Transverse colon (tissue), 3 donors: ENCODE results near the gene NDC80.

Source experiments
- POLR2A ChIP-seq: fragments of 450-650 bp; IDR thresholded peaks from one replicate; pipeline ENCODE4 v1.6.1; 2016; ENCODE audit warnings: antibody characterized with exemption, mild to moderate bottlenecking, moderate library complexity
- TF ChIP-seq, protein P1 (sequence below), 5 experiments: fragments of 200-600 bp in 3 of 5; fragments of 450-650 bp in 2 of 5; sonication (generic) in 3 of 5; IDR thresholded peaks; 1 replicate in 2 of 5; 2 replicates in 3 of 5; pipeline ENCODE4 v1.5.1; 2016 to 2017; ENCODE audit warnings: antibody characterized with exemption in 5 of 5, inconsistent platforms in 3 of 5, mild to moderate bottlenecking in 2 of 5, moderate library complexity in 1 of 5

DNA sequence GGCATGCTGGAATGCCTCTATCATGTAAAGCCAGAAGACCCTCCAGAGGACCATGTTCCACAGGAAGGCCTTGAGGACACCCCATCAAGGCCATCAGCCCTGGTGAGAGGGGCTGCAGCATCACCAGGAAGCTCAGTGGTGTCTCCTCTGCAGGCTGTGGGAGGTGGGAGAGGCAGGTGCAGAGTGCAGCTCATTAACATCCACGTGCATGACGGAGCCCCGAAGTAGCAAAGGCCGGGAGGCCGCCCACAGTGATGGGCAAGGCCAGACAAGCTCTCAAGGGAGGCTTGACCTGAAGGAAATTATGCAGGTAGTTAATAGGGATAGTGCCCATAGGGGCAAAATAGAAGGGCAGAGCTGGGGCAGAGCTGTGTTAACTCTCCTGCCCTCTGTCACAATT lies 53.9 kb downstream of the NDC80 start:
- TF ChIP-seq, protein P1, sequence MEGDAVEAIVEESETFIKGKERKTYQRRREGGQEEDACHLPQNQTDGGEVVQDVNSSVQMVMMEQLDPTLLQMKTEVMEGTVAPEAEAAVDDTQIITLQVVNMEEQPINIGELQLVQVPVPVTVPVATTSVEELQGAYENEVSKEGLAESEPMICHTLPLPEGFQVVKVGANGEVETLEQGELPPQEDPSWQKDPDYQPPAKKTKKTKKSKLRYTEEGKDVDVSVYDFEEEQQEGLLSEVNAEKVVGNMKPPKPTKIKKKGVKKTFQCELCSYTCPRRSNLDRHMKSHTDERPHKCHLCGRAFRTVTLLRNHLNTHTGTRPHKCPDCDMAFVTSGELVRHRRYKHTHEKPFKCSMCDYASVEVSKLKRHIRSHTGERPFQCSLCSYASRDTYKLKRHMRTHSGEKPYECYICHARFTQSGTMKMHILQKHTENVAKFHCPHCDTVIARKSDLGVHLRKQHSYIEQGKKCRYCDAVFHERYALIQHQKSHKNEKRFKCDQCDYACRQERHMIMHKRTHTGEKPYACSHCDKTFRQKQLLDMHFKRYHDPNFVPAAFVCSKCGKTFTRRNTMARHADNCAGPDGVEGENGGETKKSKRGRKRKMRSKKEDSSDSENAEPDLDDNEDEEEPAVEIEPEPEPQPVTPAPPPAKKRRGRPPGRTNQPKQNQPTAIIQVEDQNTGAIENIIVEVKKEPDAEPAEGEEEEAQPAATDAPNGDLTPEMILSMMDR (IDR thresholded peaks at IDR 0.05) = no peak
- no peak for TF ChIP-seq POLR2A
